ENCODE results near the gene CREB3L2.
"Not testable (repeated sequence)": the region's sequence is repeated elsewhere in the genome, so short reads cannot be mapped to it uniquely, and the experiment has no call there.

Gene CREB3L2

DNA sequence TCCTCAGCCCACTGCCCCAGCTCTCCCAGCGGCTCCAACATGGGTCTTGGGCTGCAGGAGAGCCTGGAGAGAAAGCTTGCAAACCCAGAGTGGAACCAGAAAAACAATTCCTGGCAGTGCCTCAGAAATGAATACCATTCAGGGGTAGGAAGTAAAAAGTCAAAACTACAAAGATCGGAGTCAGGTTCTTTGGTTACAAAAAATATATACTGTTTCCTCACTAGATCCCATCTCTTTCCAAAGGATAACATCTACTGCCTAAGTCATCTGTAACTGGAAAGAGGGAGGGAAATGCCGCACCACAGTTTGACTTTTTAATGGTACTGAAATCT is 14.9 kb downstream of the CREB3L2 start:
- no peak for DNase-seq

DNA sequence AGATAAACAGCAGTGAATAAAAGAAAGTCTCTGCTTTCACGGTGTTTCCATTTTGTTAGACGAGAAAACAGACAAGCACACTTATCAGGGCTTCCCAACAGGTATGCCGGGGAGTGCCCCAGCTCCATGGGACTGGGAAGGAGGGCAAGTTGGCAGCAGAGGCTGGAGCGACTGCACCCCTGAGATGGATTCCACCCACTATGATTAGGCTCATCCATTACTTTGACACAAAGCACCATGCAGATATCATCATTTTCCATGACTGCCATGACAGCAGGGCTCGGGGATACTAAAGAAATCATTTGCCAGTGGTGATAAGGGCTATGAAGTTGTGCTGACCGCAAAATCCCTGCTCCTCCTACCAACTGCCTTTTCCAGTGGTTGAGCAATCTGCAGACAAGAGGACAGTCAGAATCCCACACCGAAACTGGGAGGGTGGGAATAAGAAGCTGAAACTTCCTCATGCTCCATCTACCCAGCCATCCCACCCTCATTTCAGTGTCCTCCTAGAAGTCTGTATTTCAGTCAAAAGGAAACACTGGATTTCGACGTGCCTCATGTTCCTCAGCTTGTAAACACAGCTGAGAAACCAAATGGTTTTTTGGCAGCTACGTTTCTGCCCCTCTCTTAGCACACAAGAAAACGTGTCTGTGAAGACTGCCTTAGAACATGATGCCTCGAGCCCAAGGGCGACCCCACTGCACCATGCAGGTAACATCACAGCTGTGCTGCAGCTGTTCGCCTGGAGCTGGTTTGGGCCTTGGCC is 15.5 kb downstream of the CREB3L2 start:
- DNase-seq = no peak

DNA sequence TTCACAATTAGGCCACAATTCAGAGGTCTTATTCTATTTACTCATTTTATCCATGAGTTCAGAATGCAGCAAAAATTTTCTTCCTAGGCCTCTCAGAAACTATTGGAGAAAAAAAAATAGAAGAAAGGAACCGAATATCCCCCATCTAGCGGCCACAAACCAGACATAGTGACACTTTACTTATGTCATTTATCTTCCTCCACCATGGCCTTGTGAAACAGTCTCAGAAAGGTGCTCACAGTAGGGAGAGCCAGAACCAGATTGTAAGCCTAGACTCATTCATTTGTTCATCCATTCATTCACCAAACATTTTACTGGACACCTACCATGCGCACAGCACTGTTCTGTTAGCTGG is 16.0 kb downstream of the CREB3L2 start:
- no peak for DNase-seq

DNA sequence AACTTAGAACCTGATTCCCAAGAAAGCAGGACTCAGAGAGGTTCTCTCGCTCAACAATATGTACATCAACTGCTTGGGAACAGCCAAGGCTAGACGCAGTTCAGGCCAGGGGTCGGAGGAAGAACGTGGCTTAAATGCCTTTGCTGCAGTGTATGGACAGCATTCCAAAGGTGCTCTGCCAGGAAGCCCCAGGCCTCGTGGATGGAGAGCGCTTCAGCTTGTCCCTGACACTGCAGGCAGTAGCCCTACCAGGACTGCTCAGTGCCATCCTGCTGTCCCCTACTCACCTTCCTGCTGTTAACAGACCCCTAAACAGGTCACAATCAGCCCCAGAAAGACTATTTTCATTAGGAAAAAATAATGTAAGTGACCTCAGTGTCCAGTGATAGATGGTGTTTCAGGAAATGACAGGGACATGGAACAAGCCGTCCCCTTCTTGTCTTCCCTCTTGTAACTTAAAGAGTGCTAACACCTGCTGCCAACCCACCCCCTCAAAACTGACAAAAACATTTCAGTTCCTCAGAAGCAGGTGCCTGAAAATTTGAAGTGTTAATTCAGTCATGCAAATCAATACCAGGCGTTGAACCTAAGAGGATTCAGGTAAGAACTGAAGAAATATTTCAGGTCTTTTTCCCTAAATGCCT is 16.5 kb downstream of the CREB3L2 start:
- no peak for DNase-seq

DNA sequence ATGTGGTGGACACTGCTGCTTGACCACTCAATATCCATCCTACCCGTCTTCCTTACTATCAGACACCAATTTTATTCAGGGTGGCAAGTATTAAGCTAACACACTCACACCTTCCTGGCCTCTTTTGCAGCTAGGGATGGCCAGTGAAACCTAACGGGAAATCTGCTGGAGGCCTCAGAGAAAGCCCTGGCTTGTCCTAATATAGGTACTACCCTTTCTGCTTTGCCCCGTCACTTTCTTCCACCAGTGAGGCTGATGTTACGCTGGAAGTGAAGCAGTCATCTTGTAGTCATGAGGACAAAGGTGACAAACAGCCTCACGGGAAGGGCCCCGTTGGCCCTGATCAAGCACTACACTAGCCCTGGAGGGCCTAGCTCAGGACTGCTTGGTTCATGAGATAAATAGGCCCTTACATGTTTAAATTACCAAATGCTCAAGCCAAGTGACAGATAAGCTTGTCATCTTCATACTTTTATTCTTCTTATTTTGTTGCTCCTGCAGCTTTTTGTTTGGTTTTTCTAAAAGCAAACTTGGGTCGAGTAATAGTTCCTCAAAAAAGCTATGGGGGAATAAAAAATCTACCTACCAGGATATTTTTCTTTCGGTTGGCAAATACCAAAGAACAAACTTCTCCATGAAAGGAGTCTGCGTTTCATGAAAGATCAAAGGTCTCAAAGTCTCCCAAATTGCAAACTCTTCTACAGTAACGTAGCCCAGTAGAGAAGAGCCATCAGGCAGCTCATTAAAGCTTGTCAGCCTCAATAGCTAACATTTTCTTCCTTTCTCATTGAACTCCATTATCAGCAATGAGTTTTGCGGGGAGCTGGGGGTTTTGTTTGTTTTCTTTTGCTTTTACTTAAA is 17.5 kb downstream of the CREB3L2 start:
- DNase-seq = no peak

DNA sequence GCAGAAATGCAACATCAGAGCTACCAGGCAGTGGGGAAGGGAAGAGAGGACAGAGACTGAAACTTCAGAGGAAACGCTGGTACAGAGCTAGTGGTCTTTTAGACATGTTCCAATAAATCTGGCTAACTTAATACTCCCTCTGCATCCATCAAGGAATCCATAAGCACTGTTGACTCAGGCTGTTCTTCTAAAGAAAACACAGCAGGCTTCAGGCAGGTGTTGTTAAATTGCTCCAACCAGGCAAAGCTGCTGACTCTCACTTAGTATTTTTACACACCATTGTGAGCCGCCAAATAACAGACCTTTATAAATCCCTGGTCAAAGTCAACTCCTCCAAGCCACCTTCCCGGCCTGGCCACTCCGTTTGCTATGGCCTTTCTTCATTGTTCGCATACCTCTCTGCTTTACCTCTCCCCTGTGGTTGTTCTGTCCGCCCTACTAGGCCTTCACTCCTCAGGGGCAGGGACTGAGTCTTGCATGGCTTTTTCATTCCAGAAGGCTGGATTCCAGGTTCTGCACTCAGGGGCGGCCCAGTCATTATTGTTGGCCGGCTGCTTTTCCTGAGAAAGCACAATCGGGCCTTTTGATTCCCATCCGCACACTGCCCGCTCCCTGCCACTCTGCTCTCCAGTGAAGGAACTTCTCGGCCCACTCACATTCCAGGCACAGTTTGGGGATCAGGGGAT is 18.4 kb downstream of the CREB3L2 start:
- no peak for DNase-seq

DNA sequence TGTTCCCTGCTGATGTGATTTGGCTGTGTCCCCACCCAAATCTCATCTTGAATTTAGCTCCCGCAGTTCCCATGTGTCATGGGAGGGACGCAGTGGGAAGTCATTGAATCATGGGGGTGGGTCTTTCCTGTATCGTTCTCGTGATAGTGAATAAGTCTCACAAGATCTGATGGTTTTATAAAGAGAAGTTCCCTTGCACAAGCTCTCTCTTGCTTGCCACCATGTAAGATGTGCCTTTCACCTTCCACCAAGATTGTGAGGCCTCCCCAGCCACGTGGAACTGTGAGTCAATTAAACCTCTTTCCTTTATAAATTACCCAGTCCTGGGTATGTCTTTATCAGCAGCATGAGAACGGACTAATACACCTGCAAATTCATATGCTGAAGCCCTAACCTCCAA is 19.5 kb downstream of the CREB3L2 start:
- DNase-seq = not testable (repeated sequence)

DNA sequence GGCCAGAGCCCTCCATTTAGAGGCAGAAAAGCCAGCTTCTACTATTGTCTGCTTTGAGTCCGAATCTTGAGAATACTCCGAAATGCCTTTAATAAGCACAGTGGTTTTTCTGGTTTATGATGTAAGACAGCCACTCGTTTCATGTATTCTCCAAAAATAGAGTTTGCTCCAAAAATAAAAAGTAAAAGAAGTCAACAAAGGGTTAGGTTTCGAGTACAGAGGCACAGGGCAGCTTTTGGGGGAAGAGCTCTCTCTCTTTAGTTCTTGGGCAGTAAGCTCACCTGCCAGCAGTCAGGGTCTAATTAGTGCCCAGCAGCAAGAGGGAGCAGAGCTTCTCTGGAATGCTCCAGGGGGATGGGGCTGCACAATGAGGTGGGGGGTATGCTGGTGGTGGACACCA is 20.2 kb downstream of the CREB3L2 start:
- DNase-seq = no peak

DNA sequence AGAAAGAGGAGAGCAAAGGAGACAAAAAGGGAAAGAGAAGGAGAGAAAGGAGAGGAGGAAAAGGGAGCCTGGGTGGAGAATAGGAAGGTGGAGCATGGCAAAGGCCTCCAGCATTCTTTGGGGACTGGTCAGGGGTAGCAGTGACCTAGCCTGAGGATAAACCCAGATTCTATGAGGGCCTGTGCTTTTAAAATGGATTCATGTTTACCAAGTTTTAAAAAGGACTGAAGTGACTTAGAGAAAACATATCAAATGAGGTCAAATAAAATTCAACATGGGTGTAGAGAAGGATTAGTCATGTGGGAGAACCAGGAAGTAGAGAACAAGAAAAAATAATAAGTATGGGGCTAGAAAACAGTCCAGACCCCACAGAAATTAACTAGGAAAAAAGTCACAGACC is 20.7 kb downstream of the CREB3L2 start:
- no peak for DNase-seq

DNA sequence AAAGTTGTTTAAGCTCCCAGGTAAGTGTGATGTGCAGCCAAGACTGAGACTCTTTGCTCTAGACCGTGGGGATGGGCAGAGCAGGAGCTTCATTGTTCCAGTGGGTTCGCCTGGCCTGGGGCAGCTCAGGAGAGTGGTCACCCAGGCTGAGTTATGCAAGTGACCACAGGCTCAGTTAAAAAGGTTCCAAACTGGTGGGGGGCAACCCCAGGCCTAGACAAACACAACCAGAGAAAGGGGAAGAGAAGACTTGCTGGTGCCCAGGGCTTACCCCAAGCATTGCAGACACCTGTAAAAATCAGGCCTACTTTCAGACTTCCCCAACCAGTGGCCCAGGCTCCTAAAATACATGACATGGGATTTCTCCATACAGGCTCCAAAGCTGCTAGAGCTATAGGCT is 21.6 kb downstream of the CREB3L2 start:
- DNase-seq = no peak

DNA sequence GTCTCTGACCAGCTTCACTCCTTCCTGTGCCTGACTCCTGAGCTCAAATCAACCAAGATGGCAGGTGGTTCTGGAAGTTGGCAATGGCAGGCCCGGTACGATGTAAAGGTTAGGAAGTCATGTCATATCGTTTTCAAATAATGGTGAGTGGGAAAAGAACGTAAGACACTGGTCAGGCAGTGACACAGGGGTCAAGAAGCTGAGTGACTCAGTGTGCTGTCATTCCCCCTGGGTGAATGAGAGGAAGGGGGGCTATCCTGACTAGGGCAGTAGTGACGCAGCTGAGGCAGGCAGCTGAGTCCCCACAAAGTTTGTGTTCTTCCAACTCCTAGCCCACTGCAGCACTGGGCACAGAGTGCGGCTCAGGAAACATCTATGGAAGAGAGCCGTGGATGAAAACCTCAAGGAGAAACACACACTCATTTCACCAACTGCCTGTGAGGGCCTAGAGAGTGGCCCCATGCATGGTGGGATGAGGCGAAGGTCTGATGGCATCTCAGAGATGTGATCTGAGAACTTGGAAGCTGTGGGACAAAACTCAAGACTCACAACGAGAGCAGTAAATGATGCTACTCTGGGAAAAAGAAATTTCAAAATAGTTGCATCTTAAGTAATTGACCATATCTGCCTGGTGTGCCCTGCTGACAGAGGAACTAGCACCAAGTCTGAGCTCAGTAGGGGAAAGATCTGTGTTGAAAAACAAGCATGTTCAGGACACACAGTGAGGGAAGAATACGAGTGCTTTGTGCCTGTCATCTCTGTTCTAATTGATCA is 23.2 kb downstream of the CREB3L2 start:
- no peak for DNase-seq

DNA sequence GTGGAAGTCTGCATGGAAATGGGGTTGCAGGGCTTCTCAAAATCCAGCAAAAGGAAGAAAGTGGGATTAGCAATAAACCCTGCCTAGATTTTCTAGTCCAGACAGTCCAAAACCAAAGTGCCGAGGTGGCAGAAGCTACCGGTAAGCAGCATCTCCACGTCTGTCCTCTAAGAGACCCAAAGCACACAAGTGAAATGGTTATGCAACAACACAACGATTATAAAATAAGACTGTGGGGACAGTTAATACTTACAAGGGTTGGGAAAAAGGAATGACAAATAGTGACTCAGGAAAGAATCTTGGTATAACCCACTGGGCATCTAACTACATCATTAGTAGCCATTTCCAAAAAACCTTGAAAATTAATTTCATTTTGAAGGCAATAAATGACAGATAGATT is 24.7 kb downstream of the CREB3L2 start:
- DNase-seq = no peak

DNA sequence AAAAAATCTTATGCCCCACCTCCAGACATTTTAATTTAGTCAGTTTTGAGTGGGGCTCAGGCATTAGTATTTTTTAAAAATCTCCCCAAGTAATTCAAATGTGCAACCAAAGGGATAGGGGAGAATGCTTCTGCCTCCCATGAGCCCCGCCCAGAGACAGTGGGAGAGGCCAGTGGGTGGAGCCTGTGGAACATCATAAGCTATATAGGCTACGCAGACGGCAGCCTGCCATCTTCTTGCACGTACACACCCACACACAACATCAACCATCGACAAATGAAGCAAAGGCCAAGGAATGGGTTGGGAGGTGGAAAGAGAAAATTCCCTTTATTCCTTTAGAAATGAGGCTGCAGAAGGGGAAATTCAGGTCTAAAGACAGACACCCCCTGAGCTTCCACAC is 25.2 kb downstream of the CREB3L2 start:
- DNase-seq = no peak

DNA sequence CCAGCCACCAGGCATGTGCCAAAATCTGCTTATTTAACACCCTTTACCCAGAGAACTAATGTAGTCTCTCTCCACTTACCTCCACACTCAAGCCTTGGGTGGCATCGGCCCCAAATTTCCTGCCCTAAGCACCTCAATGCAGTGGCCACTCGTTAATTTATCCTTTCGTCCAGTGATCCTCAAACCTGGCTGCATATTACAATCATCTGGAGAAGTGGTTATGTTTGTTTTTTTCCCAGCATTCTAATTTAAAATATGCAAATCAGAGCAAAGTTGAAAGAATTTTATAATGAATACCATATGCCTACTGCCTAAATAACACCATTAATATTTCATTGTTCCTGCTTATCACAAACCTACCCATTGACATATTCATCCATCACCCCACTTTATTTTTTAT is 25.7 kb downstream of the CREB3L2 start:
- DNase-seq = no peak

DNA sequence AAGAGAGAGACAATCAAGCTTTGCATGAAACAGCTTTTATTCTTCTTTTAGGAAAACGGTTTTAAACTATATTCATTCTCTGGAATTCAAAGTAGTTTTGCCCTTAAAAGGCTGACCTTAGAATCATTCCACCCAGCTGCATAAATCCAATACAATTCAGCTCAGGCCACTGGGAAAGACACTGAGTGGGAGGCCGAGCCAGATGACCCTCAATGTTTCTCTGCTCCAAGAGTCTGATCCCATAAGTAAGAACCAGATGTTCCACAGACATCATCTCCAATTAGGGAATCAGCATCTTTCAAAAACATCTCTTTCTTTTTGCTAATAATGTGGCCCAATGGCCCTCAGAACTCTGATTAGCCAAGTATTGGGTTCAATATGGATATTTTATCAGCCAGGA is 26.1 kb downstream of the CREB3L2 start:
- DNase-seq = no peak

DNA sequence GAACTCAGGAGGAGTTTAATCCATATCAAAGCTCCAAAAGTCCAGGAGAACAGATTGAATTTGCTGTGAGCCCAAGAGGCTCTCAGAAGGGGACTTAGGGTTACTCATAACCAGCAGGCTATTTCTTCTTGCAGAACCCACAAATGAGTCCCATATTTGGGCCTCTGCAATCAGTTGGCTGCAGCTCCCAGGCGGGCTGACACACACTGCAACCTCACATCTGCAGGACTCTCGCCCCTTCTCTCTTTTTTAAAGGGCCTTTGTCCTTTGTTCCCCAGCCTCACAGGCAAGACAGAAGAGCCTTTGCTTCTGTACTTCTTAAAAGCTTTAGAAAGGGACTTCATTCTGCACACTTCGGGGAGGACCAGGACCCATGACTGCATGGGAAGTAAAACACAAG is 26.7 kb downstream of the CREB3L2 start:
- no peak for DNase-seq

DNA sequence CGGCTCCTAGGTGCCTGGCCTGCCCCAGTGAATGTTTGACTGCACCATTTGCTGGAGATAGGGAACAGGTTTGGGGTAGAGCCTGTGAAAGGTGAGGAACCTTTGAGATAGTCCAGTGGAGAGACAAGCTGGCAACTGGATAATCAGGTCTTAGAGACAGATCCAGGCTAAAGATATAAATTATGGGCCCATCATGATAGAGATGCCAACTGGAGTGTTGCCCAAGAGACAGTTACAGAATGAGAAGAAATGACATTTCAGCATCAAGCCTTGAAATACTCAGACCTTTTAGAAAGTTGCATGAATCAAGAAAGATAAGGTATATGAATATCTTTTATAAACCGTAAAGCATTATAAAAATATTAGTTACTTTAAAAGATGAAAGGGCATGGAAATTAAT is 27.1 kb downstream of the CREB3L2 start:
- DNase-seq = no peak

DNA sequence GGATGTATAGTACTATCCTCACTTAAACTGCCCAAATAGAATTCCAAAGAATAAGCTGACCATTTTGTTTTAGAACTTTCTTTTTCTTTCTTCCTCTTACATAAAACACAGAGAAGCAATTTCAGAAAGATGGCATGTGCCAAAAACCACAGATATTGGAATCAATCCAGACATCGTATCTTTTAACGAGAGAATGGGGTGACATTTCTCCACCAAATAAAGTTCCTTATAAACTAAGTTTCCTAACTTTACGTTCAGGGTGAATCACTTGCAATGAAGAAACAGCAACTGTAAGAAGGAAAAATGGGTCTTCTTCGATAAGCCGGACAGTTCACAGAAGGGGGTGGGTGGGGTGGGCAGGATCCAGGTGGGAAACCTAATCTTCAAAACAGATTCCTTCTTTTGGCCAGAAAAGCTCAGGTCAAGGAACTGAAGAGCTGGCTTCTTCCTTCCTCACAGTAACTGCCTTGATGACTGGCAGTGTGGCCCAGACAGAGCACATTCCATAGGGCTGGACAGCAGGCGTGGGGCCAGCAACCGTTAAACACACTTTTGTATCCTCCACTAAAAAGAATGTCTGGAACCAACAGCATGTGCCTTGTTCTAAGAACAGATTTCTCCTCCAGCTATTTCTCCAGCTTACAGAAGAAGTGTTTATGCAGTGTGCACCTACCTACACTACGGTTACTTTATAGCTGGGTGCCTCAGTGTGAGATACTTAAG is 31.5 kb downstream of the CREB3L2 start:
- DNase-seq = no peak

DNA sequence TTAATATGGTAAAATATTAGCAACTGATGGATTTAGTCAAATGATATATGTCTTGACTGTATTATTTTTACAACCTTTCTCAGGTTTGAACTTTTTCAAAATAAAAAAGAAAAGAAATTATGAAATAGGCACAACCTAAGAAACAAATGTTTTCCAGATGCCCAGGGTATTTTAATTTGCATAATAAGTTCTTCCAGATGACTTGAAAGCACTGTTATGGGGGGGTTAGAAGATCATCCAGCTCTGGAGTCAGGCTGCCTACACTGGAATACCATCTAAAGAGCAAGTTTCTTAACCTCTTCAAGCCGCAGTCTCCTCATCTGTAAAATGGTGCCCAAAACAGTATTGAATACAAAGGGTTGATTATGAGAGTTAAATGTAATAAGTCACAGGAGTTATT is 32.1 kb downstream of the CREB3L2 start:
- no peak for DNase-seq

DNA sequence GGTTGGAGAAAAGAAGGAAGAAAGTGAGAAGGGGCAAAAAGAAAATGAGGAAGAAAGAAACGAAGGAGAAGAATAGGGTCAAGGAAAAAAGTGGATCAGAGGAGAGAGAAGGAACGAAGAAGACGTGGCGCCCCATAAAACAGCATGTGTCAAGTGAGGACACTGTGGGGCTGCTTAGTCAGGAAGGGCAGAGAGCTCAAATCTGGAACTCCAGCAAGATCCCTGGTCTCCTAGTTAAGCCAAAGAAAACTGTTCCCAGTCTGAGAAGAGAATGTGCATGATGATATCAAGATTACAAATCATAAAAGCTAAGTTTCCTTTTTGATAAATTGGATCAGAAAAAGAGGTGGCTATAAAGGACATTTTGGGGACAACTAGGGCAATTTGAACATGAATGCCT is 33.0 kb downstream of the CREB3L2 start:
- no peak for DNase-seq

DNA sequence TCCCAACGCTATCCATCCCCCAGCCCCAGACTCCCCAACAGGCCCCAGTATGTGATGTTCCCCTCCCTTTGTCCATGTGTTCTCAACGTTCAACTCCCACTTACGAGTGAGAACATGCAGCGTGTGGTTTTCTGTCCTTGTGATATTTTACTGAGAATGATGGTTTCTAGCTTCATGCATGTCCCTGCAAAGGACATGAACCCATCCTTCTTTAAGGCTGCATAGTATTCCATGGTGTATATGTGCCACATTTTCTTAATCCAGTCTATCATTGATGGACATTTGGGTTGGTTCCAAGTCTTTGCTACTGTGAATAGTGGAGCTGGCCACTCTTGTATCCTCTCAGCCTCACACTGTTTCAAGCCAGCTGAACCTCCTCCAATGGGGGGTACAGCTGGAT is 33.5 kb downstream of the CREB3L2 start:
- DNase-seq = not testable (repeated sequence)

Data from NCI-H526 treated with DMSO at 0.1 percent for 48 hours (cell line).